ENCODE measurements around the gene HMGXB4. TPM values are rescaled to one million over a fixed set of nuclear protein-coding genes. Genes with fewer than 3 reads are reported as not detected.

The HMGXB4 gene, protein sequence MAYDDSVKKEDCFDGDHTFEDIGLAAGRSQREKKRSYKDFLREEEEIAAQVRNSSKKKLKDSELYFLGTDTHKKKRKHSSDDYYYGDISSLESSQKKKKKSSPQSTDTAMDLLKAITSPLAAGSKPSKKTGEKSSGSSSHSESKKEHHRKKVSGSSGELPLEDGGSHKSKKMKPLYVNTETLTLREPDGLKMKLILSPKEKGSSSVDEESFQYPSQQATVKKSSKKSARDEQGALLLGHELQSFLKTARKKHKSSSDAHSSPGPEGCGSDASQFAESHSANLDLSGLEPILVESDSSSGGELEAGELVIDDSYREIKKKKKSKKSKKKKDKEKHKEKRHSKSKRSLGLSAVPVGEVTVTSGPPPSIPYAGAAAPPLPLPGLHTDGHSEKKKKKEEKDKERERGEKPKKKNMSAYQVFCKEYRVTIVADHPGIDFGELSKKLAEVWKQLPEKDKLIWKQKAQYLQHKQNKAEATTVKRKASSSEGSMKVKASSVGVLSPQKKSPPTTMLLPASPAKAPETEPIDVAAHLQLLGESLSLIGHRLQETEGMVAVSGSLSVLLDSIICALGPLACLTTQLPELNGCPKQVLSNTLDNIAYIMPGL
- total RNA-seq = 9.5 TPM
- 8.8 TPM for polyA plus RNA-seq
- long read RNA-seq, donor 1, full-length matches to known transcripts = 3 of 3 reads
- long read RNA-seq, donor 1, partial matches to known transcripts = 0 of 3 reads
- long read RNA-seq, donor 1, other reads (novel, unspliced or antisense) = 0 of 3 reads
- long read RNA-seq, donor 2, full-length matches to known transcripts = 3 of 33 reads
- long read RNA-seq, donor 2, partial matches to known transcripts = 30 of 33 reads
- long read RNA-seq, donor 2, other reads (novel, unspliced or antisense) = 0 of 33 reads
- long read RNA-seq, donor 3, transcript HMGXB4-203 (4 exons, 1,257 nt) = major isoform, 6 of 29 reads
- long read RNA-seq, donor 3, partial matches to known transcripts = 21 of 29 reads
- long read RNA-seq, donor 3, other reads (novel, unspliced or antisense) = 0 of 29 reads
- long read RNA-seq, donor 4, full-length matches to known transcripts = 3 of 10 reads
- long read RNA-seq, donor 4, partial matches to known transcripts = 7 of 10 reads
- long read RNA-seq, donor 4, other reads (novel, unspliced or antisense) = 0 of 10 reads
- long read RNA-seq, donor 5, transcript HMGXB4-203 (4 exons, 1,257 nt) = major isoform, 14 of 32 reads
- long read RNA-seq, donor 5, partial matches to known transcripts = 15 of 32 reads
- long read RNA-seq, donor 5, other reads (novel, unspliced or antisense) = 0 of 32 reads
- long read RNA-seq, donor 6, full-length matches to known transcripts = 5 of 11 reads
- long read RNA-seq, donor 6, partial matches to known transcripts = 6 of 11 reads
- long read RNA-seq, donor 6, other reads (novel, unspliced or antisense) = 0 of 11 reads
- long read RNA-seq, donor 7, full-length matches to known transcripts = 10 of 10 reads
- long read RNA-seq, donor 7, partial matches to known transcripts = 0 of 10 reads
- long read RNA-seq, donor 7, other reads (novel, unspliced or antisense) = 0 of 10 reads
- long read RNA-seq, donor 8, partial matches to known transcripts = 0 of 1 reads
- long read RNA-seq, donor 8, other reads (novel, unspliced or antisense) = 0 of 1 reads
- long read RNA-seq, donor 9, partial matches to known transcripts = 6 of 10 reads
- long read RNA-seq, donor 9, other reads (novel, unspliced or antisense) = 0 of 10 reads
- long read RNA-seq, donor 10, partial matches to known transcripts = 0 of 3 reads
- long read RNA-seq, donor 10, other reads (novel, unspliced or antisense) = 0 of 3 reads

DNA sequence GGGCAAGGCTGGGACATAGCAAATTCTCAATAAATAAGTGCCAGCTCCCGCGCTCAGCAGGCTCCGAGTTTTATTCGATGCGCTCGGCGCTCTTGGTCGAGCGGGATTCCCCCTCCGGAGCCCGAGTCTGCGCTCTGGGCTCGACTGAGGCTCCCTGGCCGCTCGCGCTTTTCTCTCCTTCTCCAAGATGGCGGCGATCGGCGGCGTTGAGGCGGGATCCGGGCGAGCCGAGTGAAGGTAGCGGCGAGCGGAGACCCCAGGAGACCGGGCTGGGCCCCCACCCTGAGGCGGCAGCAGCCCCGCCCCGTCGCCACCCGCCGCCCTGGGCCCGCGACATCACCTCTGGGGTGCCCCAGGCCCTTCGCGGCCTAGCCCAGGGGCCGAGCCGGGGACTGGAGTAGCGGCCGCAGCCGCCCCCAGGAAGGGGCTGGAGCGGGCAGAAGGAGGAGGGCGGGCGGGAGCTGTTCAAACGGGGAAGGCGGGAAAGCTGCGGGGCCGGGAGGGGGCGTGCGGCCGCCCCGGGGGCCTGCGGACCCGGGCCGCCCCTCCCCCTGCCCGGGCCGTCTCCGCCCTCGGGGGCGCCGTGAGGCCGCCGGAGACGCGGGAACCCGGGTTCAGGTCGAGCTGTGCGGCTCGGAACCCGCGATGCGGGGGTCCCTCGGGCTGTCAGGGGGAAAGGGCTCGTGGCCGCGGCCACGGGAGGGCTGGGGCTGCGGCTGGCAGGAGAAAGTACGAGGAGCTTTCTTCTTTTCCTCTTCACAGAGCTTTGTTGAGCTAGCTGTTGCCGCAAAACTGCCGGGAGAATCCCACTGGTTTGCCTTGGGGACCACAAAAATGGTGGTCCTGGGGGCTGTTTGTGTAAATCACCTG, at the start of gene HMGXB4:
Gene HMGXB4, plus strand, starts transcription at position 173 of the 870 bp plus-strand sequence. CDS start 4,898 bp downstream, outside the sequence.
- Histone ChIP-seq H3K9me3 (ENCODE audit: control insufficient read depth in 2 of 2, insufficient read depth in 1 of 2, low read length in 1 of 2) (no peaks in the 10 kb centered on the region), H3K36me3 (ENCODE audit: control insufficient read depth in 2 of 2, insufficient read depth in 2 of 2, low read length in 1 of 2) (peaks cover 0 to 6% of the 10 kb centered on the region in 2 donors), H3K27me3 (ENCODE audit: control insufficient read depth in 2 of 2, insufficient read depth in 1 of 2, low read length in 1 of 2) (no peaks in the 10 kb centered on the region), H3K4me1 (ENCODE audit: control insufficient read depth in 2 of 2, insufficient read depth in 2 of 2, low read length in 2 of 2) (peaks cover 6 to 8% of the 10 kb centered on the region in 2 donors), H3K4me3 (ENCODE audit: low read length in 2 of 2) (peak within 1 kb of the TSS; percentile 78 to 87), H3K27ac (ENCODE audit: low read depth in 1 of 2, low read length in 1 of 2) (peak within 1 kb of the TSS; percentile 81 to 94)
- WGBS = under 1% methylated on average over 84 of the region's 84 CpGs
- peak; percentile 74 to 95 (median 83) for DNase-seq (ENCODE audit: low read depth in 6 of 9, low spot score in 9 of 9)

DNA sequence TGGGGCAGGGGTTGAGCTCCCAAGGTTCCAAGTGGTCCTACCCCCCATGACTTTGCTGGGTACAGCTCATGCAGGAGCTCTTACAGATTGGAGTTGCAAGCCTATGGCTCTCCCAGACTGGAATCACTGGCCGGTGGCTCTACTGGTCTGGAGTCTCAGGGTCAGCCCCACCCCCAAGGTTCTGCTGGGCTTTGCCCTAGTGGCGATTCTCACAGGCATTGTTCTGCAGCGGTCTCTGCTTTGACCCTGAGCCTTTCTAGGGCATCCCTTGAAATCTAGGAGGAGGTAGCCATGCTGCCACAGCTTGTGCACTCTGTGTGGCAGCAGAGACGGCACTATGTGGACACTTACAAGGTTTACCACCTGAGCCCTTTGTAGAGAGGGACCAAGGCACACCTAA, 49.3 kb upstream of the HMGXB4 start:
- WGBS = 84% methylated on average over 4 of the region's 4 CpGs
- no peaks in the 10 kb centered on the region for H3K9me3 ChIP-seq (ENCODE audit: control insufficient read depth in 2 of 2, insufficient read depth in 1 of 2, low read length in 1 of 2)
- H3K4me1 ChIP-seq (ENCODE audit: control insufficient read depth in 2 of 2, insufficient read depth in 2 of 2, low read length in 2 of 2) = no peaks in the 10 kb centered on the region
- H3K27me3 ChIP-seq (ENCODE audit: control insufficient read depth in 2 of 2, insufficient read depth in 1 of 2, low read length in 1 of 2) = no peaks in the 10 kb centered on the region
- no peak for DNase-seq (ENCODE audit: low read depth in 6 of 9, low spot score in 9 of 9)
- no peak overlapping the region for H3K27ac ChIP-seq (ENCODE audit: low read depth in 1 of 2, low read length in 1 of 2)
- no peak overlapping the region for H3K4me3 ChIP-seq (ENCODE audit: low read length in 2 of 2)
- no peaks in the 10 kb centered on the region for H3K36me3 ChIP-seq (ENCODE audit: control insufficient read depth in 2 of 2, insufficient read depth in 2 of 2, low read length in 1 of 2)

DNA sequence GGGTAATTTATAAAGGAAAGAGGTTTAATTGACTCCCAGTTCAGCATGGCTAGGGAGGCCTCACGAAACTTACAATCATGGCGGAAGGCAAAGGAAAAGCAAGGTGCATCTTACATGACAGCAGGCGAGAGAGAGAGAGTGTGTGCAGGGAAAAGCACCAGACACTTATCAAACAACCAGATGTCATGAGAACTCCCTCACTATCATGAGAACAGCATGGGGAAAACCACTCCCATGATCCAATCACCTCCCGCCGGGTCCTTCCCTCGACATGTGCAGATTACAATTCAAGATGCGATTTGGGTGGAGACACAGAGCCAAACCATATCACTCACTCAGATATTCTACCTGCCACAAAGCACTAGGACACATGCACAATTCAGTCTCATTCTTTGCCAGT, 48.1 kb upstream of the HMGXB4 start:
- H3K36me3 ChIP-seq (ENCODE audit: control insufficient read depth in 2 of 2, insufficient read depth in 2 of 2, low read length in 1 of 2) = no peaks in the 10 kb centered on the region
- no peak overlapping the region for H3K4me3 ChIP-seq (ENCODE audit: low read length in 2 of 2)
- no peaks in the 10 kb centered on the region for H3K9me3 ChIP-seq (ENCODE audit: control insufficient read depth in 2 of 2, insufficient read depth in 1 of 2, low read length in 1 of 2)
- no peak for DNase-seq (ENCODE audit: low read depth in 6 of 9, low spot score in 9 of 9)
- H3K27ac ChIP-seq (ENCODE audit: low read depth in 1 of 2, low read length in 1 of 2) = no peak overlapping the region
- H3K4me1 ChIP-seq (ENCODE audit: control insufficient read depth in 2 of 2, insufficient read depth in 2 of 2, low read length in 2 of 2) = no peaks in the 10 kb centered on the region
- H3K27me3 ChIP-seq (ENCODE audit: control insufficient read depth in 2 of 2, insufficient read depth in 1 of 2, low read length in 1 of 2) = no peaks in the 10 kb centered on the region
- WGBS = 97% methylated on average over 7 of the region's 7 CpGs

DNA sequence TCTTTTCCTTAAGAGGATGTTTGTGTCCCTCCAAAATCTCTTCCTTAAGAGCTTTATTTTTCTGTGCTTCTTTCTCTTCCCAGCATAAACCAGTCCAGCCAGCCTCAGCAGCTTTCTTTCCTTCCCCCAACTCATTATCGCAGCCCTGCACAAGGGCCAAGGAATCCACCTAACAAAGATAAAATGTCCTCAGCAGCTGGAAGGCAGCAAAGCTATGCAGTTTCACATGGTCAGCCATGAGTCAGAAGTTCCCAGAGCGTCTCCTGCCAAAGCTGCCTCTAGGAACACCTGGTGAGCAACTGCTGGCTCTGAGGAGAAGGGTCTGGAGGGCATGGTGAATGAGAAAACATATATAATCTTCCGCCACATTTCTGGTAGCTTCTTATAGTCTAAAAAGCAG, 45.3 kb upstream of the HMGXB4 start:
- H3K9me3 ChIP-seq (ENCODE audit: control insufficient read depth in 2 of 2, insufficient read depth in 1 of 2, low read length in 1 of 2) = no peaks in the 10 kb centered on the region
- H3K4me3 ChIP-seq (ENCODE audit: low read length in 2 of 2) = no peak overlapping the region
- H3K36me3 ChIP-seq (ENCODE audit: control insufficient read depth in 2 of 2, insufficient read depth in 2 of 2, low read length in 1 of 2) = no peaks in the 10 kb centered on the region
- no peak for DNase-seq (ENCODE audit: low read depth in 6 of 9, low spot score in 9 of 9)
- no peak overlapping the region for H3K27ac ChIP-seq (ENCODE audit: low read depth in 1 of 2, low read length in 1 of 2)
- WGBS = 88% methylated on average over 3 of the region's 3 CpGs
- no peaks in the 10 kb centered on the region for H3K4me1 ChIP-seq (ENCODE audit: control insufficient read depth in 2 of 2, insufficient read depth in 2 of 2, low read length in 2 of 2)
- H3K27me3 ChIP-seq (ENCODE audit: control insufficient read depth in 2 of 2, insufficient read depth in 1 of 2, low read length in 1 of 2) = no peaks in the 10 kb centered on the region

DNA sequence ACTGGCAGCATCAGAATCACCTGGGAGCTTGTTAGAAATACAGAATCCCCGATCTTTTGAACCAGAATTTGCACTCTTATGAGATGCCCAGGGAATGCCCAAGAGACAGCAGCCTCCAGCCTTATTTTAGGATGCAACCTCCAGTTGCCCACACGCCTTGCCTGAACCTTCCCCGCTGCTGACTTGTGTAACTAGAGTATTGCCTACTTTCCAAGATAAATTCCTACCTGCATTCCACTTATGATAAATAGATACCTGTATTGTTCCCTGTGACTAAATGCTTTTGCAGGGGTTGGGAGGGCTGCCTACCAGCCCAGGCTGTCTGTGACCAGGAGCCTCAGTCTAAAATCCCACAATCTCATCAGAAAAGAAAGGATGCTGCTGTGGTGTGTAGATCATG, 44.3 kb upstream of the HMGXB4 start:
- no peak for DNase-seq (ENCODE audit: low read depth in 6 of 9, low spot score in 9 of 9)
- WGBS = 93% methylated on average over 3 of the region's 3 CpGs
- Histone ChIP-seq H3K27ac (ENCODE audit: low read depth in 1 of 2, low read length in 1 of 2) (no peak overlapping the region), H3K36me3 (ENCODE audit: control insufficient read depth in 2 of 2, insufficient read depth in 2 of 2, low read length in 1 of 2) (no peaks in the 10 kb centered on the region), H3K27me3 (ENCODE audit: control insufficient read depth in 2 of 2, insufficient read depth in 1 of 2, low read length in 1 of 2) (no peaks in the 10 kb centered on the region), H3K4me3 (ENCODE audit: low read length in 2 of 2) (no peak overlapping the region), H3K4me1 (ENCODE audit: control insufficient read depth in 2 of 2, insufficient read depth in 2 of 2, low read length in 2 of 2) (no peaks in the 10 kb centered on the region), H3K9me3 (ENCODE audit: control insufficient read depth in 2 of 2, insufficient read depth in 1 of 2, low read length in 1 of 2) (no peaks in the 10 kb centered on the region)

DNA sequence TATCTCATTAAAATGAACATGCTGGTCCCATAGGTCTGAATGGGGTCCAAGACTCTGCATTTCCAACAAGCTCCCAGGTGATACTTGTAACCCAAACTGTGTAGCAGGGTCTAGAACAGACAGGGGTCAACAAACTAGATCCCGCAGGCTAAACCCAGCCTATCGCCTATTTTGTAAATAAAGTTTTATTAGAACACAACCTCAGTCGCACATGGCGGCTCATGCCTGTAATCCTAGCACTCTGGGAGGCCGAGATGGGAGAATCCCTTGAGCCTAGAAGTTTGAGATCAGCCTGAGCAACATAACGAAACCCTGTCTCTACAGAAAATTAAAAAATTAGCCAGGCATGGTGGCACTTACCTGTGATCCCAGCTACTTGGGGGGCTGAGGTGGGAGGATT, 42.3 kb upstream of the HMGXB4 start:
- Histone ChIP-seq H3K4me3 (ENCODE audit: low read length in 2 of 2) (no peak overlapping the region), H3K9me3 (ENCODE audit: control insufficient read depth in 2 of 2, insufficient read depth in 1 of 2, low read length in 1 of 2) (no peaks in the 10 kb centered on the region), H3K36me3 (ENCODE audit: control insufficient read depth in 2 of 2, insufficient read depth in 2 of 2, low read length in 1 of 2) (no peaks in the 10 kb centered on the region), H3K27me3 (ENCODE audit: control insufficient read depth in 2 of 2, insufficient read depth in 1 of 2, low read length in 1 of 2) (no peaks in the 10 kb centered on the region), H3K27ac (ENCODE audit: low read depth in 1 of 2, low read length in 1 of 2) (no peak overlapping the region), H3K4me1 (ENCODE audit: control insufficient read depth in 2 of 2, insufficient read depth in 2 of 2, low read length in 2 of 2) (no peaks in the 10 kb centered on the region)
- WGBS = 95% methylated on average over 6 of the region's 6 CpGs
- DNase-seq (ENCODE audit: low read depth in 6 of 9, low spot score in 9 of 9) = no peak

DNA sequence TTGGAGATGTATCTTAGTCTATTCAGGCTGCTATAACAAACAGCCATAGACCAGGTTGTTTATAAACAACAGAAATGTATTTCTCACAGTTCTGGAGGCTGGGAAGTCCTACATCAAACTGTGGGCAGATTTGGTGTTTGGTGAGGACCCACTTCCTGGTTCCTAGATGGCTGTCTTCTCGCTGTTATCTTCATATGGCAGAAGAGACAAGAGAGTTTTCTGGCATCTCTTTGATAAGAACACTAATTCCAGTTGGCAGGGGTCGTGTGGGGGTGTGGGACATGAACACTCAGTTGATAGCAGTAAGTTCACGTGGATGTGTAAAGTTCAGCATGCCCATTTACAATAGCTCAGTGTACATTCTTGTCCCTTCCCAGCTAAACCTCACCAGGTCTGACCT, 41.3 kb upstream of the HMGXB4 start:
- H3K27me3 ChIP-seq (ENCODE audit: control insufficient read depth in 2 of 2, insufficient read depth in 1 of 2, low read length in 1 of 2) = no peaks in the 10 kb centered on the region
- 76% methylated on average over 3 of the region's 3 CpGs for WGBS

More for the DNA sequence above, 41.3 kb upstream of the HMGXB4 start:
- H3K9me3 ChIP-seq (ENCODE audit: control insufficient read depth in 2 of 2, insufficient read depth in 1 of 2, low read length in 1 of 2) = no peaks in the 10 kb centered on the region
- H3K4me1 ChIP-seq (ENCODE audit: control insufficient read depth in 2 of 2, insufficient read depth in 2 of 2, low read length in 2 of 2) = no peaks in the 10 kb centered on the region
- DNase-seq (ENCODE audit: low read depth in 6 of 9, low spot score in 9 of 9) = no peak
- H3K4me3 ChIP-seq (ENCODE audit: low read length in 2 of 2) = no peak overlapping the region
- no peak overlapping the region for H3K27ac ChIP-seq (ENCODE audit: low read depth in 1 of 2, low read length in 1 of 2)
- no peaks in the 10 kb centered on the region for H3K36me3 ChIP-seq (ENCODE audit: control insufficient read depth in 2 of 2, insufficient read depth in 2 of 2, low read length in 1 of 2)
